HL-60 (cell line): ENCODE measurements around the gene DNAH10.

ENCODE experiments used
- POLR2AphosphoS5 ChIP-seq: IDR thresholded peaks from 2 replicates; pipeline ENCODE4 v1.6.1; 2012; ENCODE audit warnings: low read depth
- TF ChIP-seq, protein P1 (sequence below): IDR thresholded peaks from one replicate; pipeline ENCODE4 v1.5.1; 2011; ENCODE audit warnings: low read length, control low read depth, inconsistent platforms; ENCODE audit not compliant: insufficient read depth

- TF ChIP-seq, protein P1, sequence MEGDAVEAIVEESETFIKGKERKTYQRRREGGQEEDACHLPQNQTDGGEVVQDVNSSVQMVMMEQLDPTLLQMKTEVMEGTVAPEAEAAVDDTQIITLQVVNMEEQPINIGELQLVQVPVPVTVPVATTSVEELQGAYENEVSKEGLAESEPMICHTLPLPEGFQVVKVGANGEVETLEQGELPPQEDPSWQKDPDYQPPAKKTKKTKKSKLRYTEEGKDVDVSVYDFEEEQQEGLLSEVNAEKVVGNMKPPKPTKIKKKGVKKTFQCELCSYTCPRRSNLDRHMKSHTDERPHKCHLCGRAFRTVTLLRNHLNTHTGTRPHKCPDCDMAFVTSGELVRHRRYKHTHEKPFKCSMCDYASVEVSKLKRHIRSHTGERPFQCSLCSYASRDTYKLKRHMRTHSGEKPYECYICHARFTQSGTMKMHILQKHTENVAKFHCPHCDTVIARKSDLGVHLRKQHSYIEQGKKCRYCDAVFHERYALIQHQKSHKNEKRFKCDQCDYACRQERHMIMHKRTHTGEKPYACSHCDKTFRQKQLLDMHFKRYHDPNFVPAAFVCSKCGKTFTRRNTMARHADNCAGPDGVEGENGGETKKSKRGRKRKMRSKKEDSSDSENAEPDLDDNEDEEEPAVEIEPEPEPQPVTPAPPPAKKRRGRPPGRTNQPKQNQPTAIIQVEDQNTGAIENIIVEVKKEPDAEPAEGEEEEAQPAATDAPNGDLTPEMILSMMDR = no peak
- no peak for TF ChIP-seq POLR2AphosphoS5
Measured at GRCh38 chr12:123829561-123829960, 67.5 kb downstream of the DNAH10 start.
